Gastroesophageal sphincter (tissue), 4 donors: ENCODE data around the gene MTERF4. TPM values are rescaled to one million over a fixed set of nuclear protein-coding genes. Genes with fewer than 3 reads are reported as not detected.

ENCODE experiments used
- ATAC-seq: fragments of 150-250 bp; one replicate; pipeline ENCODE4 v1.9.1; 2016; ENCODE audit warnings: mild to moderate bottlenecking, moderate library complexity
- H3K27ac ChIP-seq, 4 donors: fragments of 200-600 bp; sonication (generic) in 3 of 4; 1 replicate in 3 of 4; 2 replicates in 1 of 4; pipeline ENCODE4 v1.5.1; 2016 to 2019
- H3K27me3 ChIP-seq: fragments of 200-600 bp; sonication (generic); one replicate; pipeline ENCODE4 v1.5.1; 2019
- H3K36me3 ChIP-seq, 2 donors: fragments of 200-600 bp; sonication (generic); one replicate each; pipeline ENCODE4 v1.5.1; 2019; ENCODE audit warnings: control low read depth in 1 of 2
- H3K4me1 ChIP-seq, 3 donors: fragments of 200-600 bp; sonication (generic); 1 replicate in 2 of 3; 2 replicates in 1 of 3; pipeline ENCODE4 v1.5.1; 2016 to 2019; ENCODE audit warnings: control low read depth in 2 of 3
- H3K4me3 ChIP-seq, 2 donors: fragments of 200-600 bp; sonication (generic); one replicate each; pipeline ENCODE4 v1.5.1; 2019; ENCODE audit warnings: mild to moderate bottlenecking in 1 of 2, moderate library complexity in 1 of 2
- H3K9me3 ChIP-seq, 3 donors: fragments of 200-600 bp; sonication (generic); one replicate each; pipeline ENCODE4 v1.5.1; 2017 to 2019; ENCODE audit warnings: control low read depth in 2 of 3
- EP300 ChIP-seq: sonication (generic); formaldehyde crosslinking; IDR thresholded peaks from one replicate; pipeline ENCODE4 v1.6.1; 2017; ENCODE audit warnings: antibody characterized with exemption, mild to moderate bottlenecking
- POLR2A ChIP-seq, 2 donors: fragments of 450-650 bp; IDR thresholded peaks; one replicate each; pipeline ENCODE4 v1.6.1; 2017; ENCODE audit warnings: antibody characterized with exemption in 2 of 2, mild to moderate bottlenecking in 2 of 2, moderate library complexity in 1 of 2
- POLR2AphosphoS5 ChIP-seq: sonication (generic); formaldehyde crosslinking; IDR thresholded peaks from one replicate; pipeline ENCODE4 v1.6.1; 2017; ENCODE audit warnings: antibody characterized with exemption
- WGBS, 2 donors: methylation state at CpG; one replicate each; pipeline ENCODE4 v1.1.5; 2018; ENCODE audit warnings: low coverage in 1 of 2; 5-methylcytosine and 5-hydroxymethylcytosine counted together
- total RNA-seq, 4 donors: library from RNA; depleted of rRNA; stranded (reverse); fragments of >200 nt; gene quantifications; one replicate each; pipeline ENCODE4 v1.1.0, GENCODE V29; 2016
- TF ChIP-seq, protein P1 (sequence below), 4 experiments: fragments of 200-600 bp in 2 of 4; fragments of 450-650 bp in 2 of 4; sonication (generic) in 1 of 4; IDR thresholded peaks; one replicate each; pipeline ENCODE4 v1.5.1; 2017 to 2019; ENCODE audit warnings: antibody characterized with exemption in 4 of 4, mild to moderate bottlenecking in 2 of 4, moderate library complexity in 2 of 4

MTERF4 gene
- total RNA-seq, 4 donors from 2014 or later, result 27.1 to 33.0 (median 32.1) TPM

DNA sequence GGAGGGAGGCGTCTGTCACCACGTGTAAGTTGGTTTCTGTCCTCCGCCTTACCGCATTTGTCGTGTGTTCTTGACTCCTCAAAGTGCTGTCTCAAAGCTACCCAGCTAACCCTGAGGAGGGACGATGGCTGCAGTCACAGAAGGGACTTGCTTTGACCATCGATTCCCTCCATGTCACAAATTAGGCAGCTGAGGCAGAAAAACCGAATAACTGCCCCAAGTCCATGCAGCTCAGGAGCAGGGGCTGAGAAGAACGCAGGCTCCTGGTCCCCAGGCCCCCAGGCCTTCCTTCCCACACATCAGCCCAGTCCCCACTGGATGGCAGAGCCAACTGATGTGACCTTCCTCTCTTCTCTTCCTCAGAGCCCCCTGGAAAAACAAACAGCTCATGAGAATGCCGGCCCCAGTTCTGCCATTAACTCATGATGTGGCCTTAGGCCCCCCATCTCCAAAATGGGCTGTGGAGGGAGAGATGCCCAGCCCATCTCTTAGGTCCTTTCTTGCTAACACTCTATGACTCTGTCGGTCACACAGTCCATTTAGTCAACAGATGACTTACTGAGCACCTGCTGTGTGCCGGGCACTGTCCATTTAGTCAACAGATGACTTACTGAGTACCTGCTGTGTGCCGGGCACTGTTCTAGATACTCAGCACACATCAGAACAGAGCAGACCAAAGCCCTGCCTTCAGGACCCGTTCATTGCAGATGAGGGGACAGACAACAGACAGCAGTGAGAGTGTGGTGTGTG is 19.6 kb downstream of the MTERF4 start:
- 72% methylated on average over 3 of the region's 14 CpGs; no CpG with 5 or more reads in 1 of the 2 donors for WGBS, 2 donors
- Histone ChIP-seq H3K4me3 (no peak overlapping the region), H3K9me3 (no peaks in the 10 kb centered on the region), H3K27ac (no peak overlapping the region), H3K4me1 (peaks cover 0 to 6% (median 0%) of the 10 kb centered on the region in 3 donors), H3K27me3 (no peaks in the 10 kb centered on the region), H3K36me3 (peaks cover 0 to 31% of the 10 kb centered on the region in 2 donors)
- TF ChIP-seq, protein P1, sequence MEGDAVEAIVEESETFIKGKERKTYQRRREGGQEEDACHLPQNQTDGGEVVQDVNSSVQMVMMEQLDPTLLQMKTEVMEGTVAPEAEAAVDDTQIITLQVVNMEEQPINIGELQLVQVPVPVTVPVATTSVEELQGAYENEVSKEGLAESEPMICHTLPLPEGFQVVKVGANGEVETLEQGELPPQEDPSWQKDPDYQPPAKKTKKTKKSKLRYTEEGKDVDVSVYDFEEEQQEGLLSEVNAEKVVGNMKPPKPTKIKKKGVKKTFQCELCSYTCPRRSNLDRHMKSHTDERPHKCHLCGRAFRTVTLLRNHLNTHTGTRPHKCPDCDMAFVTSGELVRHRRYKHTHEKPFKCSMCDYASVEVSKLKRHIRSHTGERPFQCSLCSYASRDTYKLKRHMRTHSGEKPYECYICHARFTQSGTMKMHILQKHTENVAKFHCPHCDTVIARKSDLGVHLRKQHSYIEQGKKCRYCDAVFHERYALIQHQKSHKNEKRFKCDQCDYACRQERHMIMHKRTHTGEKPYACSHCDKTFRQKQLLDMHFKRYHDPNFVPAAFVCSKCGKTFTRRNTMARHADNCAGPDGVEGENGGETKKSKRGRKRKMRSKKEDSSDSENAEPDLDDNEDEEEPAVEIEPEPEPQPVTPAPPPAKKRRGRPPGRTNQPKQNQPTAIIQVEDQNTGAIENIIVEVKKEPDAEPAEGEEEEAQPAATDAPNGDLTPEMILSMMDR (IDR thresholded peaks at IDR 0.05), result no peak
- TF ChIP-seq EP300 (no peak), POLR2AphosphoS5 (no peak), POLR2A (IDR thresholded peaks at IDR 0.05) (no peak)
- no peak for ATAC-seq

DNA sequence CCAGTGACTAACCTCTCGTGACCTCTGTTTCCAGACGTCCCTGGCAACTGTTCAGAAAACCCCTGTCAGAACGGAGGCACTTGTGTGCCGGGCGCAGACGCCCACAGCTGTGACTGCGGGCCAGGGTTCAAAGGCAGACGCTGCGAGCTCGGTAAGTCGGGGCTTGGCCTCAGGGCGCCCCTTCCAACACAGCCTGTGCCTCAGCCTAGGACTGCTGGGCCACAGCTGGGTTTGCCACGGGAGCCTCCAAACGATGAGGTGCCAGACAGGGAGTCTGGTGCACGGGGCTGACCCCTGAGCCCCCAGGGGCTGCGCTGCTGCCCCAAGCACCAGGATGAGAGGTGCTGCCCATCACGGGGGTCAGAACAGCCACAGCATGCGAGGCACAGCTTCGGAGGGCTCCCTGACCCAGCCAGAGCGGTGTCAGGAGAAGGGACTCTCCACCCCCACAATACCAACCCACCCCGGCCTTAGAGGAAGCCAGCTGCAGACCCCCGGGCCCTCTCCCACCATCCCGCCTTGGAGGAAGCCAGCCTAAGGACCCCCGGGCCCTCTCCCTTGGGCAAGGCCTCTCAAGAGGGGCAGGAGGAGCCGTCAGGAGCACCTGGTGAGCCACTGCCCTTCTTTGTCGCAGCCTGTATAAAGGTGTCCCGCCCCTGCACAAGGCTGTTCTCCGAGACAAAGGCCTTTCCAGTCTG is 20.3 kb downstream of the MTERF4 start:
- TF ChIP-seq POLR2A (IDR thresholded peaks at IDR 0.05), result no peak
- no peak for TF ChIP-seq POLR2AphosphoS5
- no peak for TF ChIP-seq EP300
- TF ChIP-seq, protein P1 (IDR thresholded peaks at IDR 0.05), result no peak
- 20% methylated on average over 1 of the region's 28 CpGs; no CpG with 5 or more reads in 1 of the 2 donors for WGBS, 2 donors
- no peaks in the 10 kb centered on the region for H3K27me3 ChIP-seq
- no peaks in the 10 kb centered on the region for H3K9me3 ChIP-seq
- peaks cover 0 to 24% of the 10 kb centered on the region in 2 donors for H3K36me3 ChIP-seq
- H3K27ac ChIP-seq, result no peak overlapping the region
- ATAC-seq, result peak; percentile 19
- no peak overlapping the region for H3K4me3 ChIP-seq
- peaks cover 0 to 6% (median 0%) of the 10 kb centered on the region in 3 donors for H3K4me1 ChIP-seq

DNA sequence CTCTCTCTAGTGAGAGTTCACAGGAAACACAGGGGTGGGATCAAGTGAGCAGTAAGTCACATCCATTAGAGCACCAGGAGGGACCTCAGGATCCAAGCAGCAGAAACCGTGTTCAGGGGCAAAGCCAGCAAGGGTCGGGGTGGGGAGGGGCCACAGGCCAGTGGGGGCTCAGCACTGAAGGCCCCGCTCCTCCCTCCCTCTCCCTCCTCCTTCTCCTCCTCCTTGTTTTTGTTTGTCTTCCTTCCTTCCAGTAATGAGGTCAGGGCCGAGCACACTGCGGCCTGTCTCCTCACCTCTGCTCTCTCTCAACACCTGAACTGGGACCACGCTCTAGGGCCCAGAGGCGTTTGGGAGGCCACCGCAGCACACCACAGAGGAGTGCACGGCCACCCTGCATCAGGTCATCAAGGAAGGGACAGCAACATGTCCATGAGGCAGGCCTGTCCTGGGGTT is 20.9 kb downstream of the MTERF4 start:
- ATAC-seq, result no peak
- Histone ChIP-seq H3K9me3 (no peaks in the 10 kb centered on the region), H3K27me3 (no peaks in the 10 kb centered on the region), H3K4me3 (no peak overlapping the region), H3K36me3 (peaks cover 0 to 18% of the 10 kb centered on the region in 2 donors), H3K4me1 (peaks cover 0 to 6% (median 0%) of the 10 kb centered on the region in 3 donors), H3K27ac (no peak overlapping the region)
- TF ChIP-seq POLR2AphosphoS5 (no peak), POLR2A (IDR thresholded peaks at IDR 0.05) (no peak), EP300 (no peak)
- TF ChIP-seq, protein P1 (IDR thresholded peaks at IDR 0.05), result no peak
- 20 to 60% methylated on average over 1 of the region's 9 CpGs for WGBS, 2 donors

DNA sequence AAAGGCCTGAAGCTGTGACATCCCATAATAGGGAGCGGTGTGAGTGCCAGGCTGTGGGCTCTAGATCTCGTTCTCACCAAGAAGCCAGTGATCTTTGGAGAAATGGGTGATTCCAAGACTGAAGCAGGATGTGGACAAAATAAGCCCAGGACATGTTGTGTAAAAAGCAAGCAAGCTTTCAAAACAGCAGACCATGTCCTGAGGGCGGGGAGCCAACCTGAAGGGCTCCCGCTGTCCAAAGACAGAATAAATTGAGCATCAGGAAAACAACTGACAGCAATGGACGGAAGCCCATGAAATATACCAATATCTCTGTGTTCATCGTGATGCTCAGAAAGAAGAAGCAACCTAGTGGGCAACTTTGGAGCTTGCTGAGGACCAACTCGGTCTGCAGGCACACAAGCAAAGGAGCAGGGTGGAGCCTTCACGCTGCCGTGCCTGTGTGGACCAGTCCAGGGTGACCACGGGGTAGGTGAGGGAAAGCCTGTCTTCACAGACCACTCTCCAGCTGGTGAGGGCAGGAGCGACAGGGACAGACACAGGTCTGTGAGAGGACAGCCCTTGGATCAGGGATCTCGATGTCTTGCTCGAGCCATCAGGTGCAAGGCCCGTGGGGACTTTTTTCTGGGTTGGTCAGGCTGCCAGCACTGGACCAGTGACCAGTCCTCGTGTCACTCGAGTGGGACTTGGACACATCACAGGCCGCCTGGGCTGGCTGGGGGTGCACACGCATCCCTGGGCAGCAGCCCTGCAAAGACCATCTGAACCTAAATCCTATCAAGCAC is 21.5 kb downstream of the MTERF4 start:
- Histone ChIP-seq H3K9me3 (no peaks in the 10 kb centered on the region), H3K4me1 (peaks cover 0 to 6% (median 0%) of the 10 kb centered on the region in 3 donors), H3K27me3 (no peaks in the 10 kb centered on the region), H3K4me3 (no peak overlapping the region), H3K36me3 (peaks cover 0 to 14% of the 10 kb centered on the region in 2 donors), H3K27ac (no peak overlapping the region)
- 76 to 100% methylated on average over 1 to 9 of the region's 18 CpGs for WGBS, 2 donors
- TF ChIP-seq, protein P1 (IDR thresholded peaks at IDR 0.05), result no peak
- TF ChIP-seq EP300 (no peak), POLR2A (IDR thresholded peaks at IDR 0.05) (no peak), POLR2AphosphoS5 (no peak)
- ATAC-seq, result no peak
